DMS114 treated with DMSO at 0.1 percent for 48 hours (cell line): ENCODE results near the gene HEPH.
"Not testable (repeated sequence)": the region's sequence is repeated elsewhere in the genome, so short reads cannot be mapped to it uniquely, and the experiment has no call there.

Experiments used
- DNase-seq: peaks from one replicate; lab custom pipeline; 2025; ENCODE audit not compliant: unreplicated experiment; lab: John Stamatoyannopoulos, UW

Gene HEPH

GRCh38 chrX:66163849-66164411, at the start of gene HEPH:
HEPH (plus strand) TSS chrX:66164247; CDS start chrX:66170571, 6,324 bp downstream.
- DNase-seq: no peak

GRCh38 chrX:66118722-66119121, 45.3 kb upstream of the HEPH start:
- not testable (repeated sequence) for DNase-seq

- DNase-seq: not testable (repeated sequence)
Observed at GRCh38 chrX:66121354-66121753, 42.7 kb upstream of the HEPH start.

GRCh38 chrX:66126662-66127061, 37.4 kb upstream of the HEPH start:
- no peak for DNase-seq

GRCh38 chrX:66130469-66130868, 33.6 kb upstream of the HEPH start:
- DNase-seq: no peak

GRCh38 chrX:66135284-66135683, 28.8 kb upstream of the HEPH start:
- not testable (repeated sequence) for DNase-seq

GRCh38 chrX:66142351-66142750, 21.7 kb upstream of the HEPH start:
- no peak for DNase-seq

- no peak for DNase-seq
Observed at GRCh38 chrX:66144258-66144657, 19.8 kb upstream of the HEPH start.

GRCh38 chrX:66149519-66149918, 14.5 kb upstream of the HEPH start:
- no peak for DNase-seq

- DNase-seq: no peak
Observed at GRCh38 chrX:66150163-66150562, 13.9 kb upstream of the HEPH start.

- DNase-seq: no peak
Observed at GRCh38 chrX:66162331-66162822, 1.7 kb upstream of the HEPH start.

GRCh38 chrX:66163447-66163846, 600 bp upstream of the HEPH start:
- DNase-seq: no peak

GRCh38 chrX:66164470-66164869, 423 bp downstream of the HEPH start:
- no peak for DNase-seq

GRCh38 chrX:66164931-66165330, 884 bp downstream of the HEPH start:
- no peak for DNase-seq

- no peak for DNase-seq
Observed at GRCh38 chrX:66166671-66167070, 2.6 kb downstream of the HEPH start.

- DNase-seq: no peak
Observed at GRCh38 chrX:66167431-66167830, 3.4 kb downstream of the HEPH start.

GRCh38 chrX:66176134-66176533, 12.1 kb downstream of the HEPH start:
- no peak for DNase-seq

- no peak for DNase-seq
Observed at GRCh38 chrX:66191563-66191962, 27.5 kb downstream of the HEPH start.

- DNase-seq: no peak
Observed at GRCh38 chrX:66193821-66194220, 29.8 kb downstream of the HEPH start.

GRCh38 chrX:66200050-66200664, 36.1 kb downstream of the HEPH start:
- DNase-seq: no peak

- no peak for DNase-seq
Observed at GRCh38 chrX:66200855-66201795, 37.1 kb downstream of the HEPH start.

- no peak for DNase-seq
Observed at GRCh38 chrX:66203114-66203513, 39.1 kb downstream of the HEPH start.
